GM18868 (cell line): ENCODE data around the gene RBL1.
"Not testable (repeated sequence)": the region's sequence is repeated elsewhere in the genome, so short reads cannot be mapped to it uniquely, and the experiment has no call there.

Experiments used
- ATAC-seq: cut with Tn5 transposase; IDR thresholded peaks from one replicate; pipeline ENCODE4 v1.9.1; 2021; ENCODE audit warnings: mild to moderate bottlenecking, moderate library complexity; ENCODE audit not compliant: unreplicated experiment

The RBL1 gene

GRCh38 chr20:36998652-36999051, 97.1 kb downstream of the RBL1 start:
- ATAC-seq = no peak

DNA sequence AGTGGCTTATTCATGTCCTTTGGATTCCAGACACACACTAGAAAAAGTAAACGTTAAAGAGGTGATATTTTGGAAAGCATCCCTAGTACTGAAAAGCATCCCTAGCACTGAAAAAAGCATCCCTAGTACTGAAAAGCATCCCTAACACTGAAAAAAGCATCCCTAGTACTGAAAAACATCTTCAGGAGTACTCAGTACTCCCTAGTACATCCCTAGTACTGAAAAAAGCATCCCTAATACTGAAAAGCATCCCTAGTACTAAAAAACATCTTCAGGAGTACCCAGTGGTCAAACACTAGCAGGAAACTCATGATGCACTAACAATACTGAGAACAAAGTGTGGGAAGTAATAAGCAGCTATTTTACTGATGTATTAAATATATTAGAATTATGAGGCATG, 98.7 kb downstream of the RBL1 start:
- ATAC-seq = no peak

DNA sequence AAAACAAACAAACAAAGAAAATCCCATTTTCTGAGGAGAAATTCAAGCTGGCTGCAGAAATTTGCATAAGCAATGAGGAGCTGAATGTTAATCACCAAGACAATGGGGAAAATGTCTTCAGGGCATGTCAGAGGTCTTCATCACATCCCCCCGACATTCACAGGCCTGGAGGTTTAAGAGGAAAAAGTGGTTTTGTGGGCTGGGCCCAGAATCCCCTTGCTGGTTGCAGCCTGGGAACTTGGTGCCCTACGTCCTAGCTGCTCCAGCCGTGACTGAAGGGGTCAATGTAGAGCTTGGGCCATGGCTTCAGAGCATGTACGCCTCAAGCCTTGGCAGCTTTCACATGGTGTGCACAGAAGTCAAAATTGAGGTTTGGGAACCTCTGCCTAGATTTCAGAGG, 101.6 kb downstream of the RBL1 start:
- not testable (repeated sequence) for ATAC-seq

GRCh38 chr20:36992802-36993334, 102.9 kb downstream of the RBL1 start:
- ATAC-seq = no peak

DNA sequence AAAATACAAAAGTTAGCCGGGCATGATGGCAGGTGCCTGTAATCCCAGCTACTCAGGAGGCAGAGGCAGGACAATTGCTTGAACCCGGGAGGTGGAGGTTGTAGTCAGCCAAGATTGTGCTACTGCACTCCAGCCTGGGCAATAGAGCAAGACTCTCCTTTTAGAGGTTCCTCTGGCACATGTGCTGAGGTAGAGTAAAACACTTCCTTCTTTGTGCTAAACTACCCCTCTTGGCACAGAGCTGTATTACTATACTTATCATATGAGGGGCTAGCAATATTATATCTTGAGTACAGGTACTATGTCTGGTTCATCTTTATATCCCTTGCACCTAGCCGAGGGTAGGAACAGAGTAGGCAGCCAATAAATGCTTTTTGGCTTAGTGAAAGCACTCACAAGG, 104.1 kb downstream of the RBL1 start:
- no peak for ATAC-seq

DNA sequence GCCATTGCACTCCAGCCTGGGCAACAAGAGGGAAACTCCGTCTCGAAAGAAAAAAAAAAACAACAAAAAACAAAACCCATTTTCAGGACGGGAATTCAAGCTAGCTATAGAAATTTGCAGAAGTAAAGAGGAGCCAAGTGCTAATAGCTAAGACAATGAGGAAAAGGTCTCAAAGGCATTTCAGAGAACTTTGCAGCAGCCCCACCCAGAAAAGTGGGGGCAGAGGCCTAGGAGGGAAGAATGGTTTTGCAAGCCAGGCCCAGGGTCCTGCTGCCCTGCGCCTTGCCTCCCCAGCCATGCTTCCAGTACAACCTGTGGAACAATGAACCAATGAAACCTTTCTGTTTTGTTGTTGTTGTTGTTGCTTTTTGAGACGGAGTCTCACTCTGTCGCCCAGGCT, 106.0 kb downstream of the RBL1 start:
- ATAC-seq = no peak

DNA sequence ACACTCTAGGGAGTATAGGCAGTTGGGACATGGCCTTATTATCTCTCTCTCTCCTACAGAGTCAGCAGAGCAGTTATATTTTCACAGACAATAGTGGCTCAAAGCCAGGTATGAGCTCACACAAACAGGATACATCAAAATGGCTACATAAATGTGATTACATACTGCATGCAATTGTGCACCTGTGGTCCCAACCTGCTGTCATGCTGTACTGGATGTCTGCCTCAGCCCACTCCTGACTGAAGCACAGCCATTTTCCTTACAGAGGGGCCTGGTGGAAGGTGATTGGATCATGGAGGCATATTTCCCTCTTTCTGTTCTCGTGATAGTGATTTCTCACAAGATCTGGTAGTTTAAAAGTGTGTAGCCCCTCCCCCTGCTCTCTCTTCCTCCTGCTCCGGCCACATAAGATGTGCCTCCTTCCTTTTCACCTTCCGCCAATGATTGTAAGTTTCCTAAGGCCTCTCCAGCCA, 107.3 kb downstream of the RBL1 start:
- ATAC-seq = no peak

DNA sequence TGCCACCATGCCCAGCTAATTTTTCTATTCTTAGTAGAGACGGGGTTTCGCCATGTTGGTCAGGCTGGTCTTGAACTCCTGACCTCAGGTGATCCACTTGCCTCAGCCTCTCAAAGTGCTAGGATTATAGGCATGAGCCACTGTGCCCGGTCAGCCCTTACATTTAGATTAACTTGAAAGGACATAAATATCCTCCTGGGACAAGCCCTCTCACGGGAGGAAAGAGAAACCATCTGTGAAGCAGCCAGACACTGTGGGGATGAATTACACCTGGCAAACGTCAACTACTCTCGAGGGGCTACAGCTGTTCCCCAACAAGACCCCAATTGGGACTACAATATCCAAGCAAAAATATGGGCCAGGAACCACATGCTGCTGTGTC, 111.5 kb downstream of the RBL1 start:
- ATAC-seq = no peak

DNA sequence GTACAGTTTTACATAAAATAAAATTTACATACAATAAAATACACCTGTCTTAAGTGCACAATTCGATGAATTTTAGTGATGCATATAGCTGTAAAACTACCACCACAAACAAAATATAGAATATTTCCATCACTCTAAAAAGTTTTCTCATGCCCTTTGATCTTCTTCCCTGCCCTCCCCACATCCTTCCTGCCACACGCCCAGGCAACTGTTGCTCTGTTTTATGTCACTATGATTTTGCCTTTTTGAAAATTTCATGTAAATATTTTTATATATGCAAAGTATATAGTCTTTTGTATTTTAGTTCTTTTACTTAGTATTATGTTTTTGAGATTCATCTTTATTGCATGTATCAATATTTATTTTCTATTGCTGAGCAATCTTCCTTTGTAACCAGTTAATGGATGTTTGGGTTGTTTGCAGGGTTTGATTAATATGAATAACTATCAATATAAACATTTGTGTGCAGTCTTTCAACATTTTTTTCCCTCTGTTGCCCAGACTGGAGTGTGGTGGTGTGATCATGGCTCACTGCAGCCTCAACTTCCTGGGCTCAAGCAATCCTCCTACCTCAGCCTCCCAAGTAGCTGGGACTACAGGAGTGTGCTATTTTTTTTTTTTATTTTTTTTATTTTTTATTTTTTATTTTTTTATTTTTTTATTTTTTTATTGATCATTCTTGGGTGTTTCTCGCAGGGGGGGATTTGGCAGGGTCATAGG, 120.5 kb downstream of the RBL1 start:
- no peak for ATAC-seq

- ATAC-seq = no peak
These were observed 121.1 kb downstream of the RBL1 start for GRCh38 chr20:36974660-36975059.

DNA sequence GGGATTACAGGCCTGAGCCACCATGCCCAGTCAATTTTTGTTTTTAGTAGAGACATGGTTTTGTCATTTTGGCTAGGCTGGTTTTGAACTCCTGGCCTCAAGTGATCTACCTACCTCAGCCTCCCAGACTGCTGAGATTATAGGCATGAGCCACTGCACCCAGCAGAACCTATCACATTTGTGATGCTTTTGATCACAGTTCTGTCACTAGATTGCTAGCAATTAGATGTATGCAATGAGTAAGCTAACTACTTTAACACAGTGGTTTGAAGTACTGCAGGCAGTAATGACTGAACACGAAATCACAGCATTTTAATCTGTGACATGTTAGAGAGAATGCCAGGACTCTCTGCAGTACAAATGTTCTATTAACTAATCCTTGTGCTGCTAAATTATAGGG, 124.7 kb downstream of the RBL1 start:
- no peak for ATAC-seq

DNA sequence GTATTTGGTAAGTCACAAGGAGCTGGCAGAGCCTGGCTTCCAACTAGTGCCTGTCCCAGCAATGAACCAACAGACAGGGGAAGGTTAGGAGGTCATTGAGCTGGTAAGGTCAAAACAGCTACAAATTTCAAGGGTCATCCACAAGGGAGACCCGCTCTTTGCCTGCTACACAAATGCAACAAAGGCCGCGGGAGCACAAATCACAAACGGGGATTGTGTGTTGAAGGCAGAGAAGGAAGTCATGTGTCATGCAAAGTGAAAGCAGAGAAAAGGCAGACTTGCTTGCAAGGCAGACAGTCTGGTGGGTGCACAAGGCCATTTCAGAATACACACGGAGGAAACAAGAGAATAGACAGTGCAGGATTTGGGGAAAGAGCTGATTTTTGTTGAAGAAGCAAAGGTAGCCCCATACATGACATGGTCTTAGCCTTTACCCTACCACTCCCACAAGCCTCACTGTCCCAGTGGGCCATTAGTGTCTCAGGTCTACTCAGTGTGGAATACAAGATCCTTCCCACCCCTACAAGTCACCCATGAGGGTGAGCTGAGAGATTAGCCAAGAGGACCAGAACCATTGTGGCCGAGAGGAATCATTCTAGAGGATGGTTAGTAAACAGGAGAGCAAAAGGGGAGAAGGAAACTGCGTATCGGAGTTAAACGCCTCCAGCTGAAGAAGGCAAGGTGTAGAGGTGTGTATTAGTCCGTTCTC, 126.2 kb downstream of the RBL1 start:
- no peak for ATAC-seq

- no peak for ATAC-seq
These were observed 126.7 kb downstream of the RBL1 start for GRCh38 chr20:36969051-36969450.

DNA sequence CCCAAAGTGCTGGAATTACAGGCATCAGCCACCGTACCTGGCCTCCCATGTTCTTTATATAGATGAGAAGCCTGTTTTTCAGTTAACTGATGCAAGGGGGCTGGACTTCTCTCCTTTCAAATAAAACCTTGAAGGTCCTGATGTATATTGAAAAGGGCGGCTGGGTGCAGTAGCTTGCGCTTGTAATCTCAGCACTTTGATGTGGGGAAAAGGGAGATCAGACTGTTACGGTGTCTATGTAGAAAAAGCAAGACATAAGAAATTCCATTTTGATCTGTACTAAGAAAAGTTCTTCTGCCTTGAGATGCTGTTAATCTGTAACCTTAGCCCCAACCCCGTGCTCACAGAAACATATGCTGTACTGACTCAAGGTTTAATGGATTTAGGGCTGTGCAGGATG, 128.2 kb downstream of the RBL1 start:
- no peak for ATAC-seq

DNA sequence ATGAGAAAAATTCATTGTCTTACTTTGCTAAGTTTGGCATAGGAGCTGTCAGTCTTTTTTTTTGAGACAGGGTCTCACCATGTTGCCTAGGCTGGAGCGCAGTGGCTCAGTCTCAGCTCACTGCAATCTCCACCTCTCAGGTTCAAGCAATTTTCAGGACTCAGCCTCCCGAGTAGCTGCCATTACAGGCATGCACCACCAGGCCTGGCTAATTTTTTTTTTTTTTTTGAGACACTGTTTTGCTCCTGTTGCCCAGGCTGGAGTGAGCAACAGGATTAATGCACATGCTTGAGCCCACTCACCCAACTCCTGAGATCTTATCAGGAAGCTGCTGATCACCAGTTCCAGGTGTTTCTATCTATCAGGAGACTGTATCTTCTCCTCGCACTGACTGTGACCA, 128.8 kb downstream of the RBL1 start:
- ATAC-seq = not testable (repeated sequence)

- not testable (repeated sequence) for ATAC-seq
These were observed 133.3 kb downstream of the RBL1 start for GRCh38 chr20:36962354-36962941.

GRCh38 chr20:36959242-36959641, 136.6 kb downstream of the RBL1 start:
- no peak for ATAC-seq

DNA sequence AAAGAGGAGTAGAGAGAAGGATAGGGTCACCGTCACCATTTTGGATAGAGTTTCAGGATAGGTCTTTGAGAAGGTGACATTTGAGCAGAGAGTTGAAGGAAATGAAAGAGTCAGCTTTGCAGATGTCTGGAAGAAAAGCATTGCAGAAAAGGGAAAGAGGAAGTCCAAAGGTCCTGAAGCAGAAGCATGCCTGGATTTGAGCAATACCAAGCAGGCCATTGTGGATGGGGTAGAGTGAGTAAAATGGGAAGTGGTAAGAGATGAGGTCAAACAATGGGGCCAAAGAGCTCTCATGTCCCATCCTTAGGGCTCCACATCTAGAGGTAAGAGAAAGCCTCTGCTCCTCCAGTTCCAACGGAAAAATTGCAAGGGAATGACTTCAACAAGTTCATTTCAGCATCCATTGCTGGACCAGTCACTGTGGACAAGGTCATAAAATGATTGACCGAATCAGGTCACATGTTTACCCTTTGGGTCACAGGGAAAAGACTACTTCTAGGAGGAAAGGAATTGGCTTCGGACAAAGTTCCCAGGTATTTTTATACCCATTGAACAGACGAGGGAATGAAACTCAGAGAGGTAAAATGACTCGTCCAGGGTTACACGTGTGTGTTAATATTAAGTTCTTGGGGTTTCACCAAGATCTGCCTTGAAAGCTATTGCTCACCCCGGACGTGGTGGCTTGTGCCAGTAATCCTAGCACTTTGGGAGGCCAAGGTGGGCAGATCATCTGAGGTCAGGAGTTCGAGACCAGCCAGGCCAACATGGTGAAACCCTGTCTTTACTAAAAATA, 137.7 kb downstream of the RBL1 start:
- ATAC-seq = no peak

- no peak for ATAC-seq
These were observed 139.1 kb downstream of the RBL1 start for GRCh38 chr20:36956674-36957073.

GRCh38 chr20:36956016-36956415, 139.8 kb downstream of the RBL1 start:
- ATAC-seq = no peak
